Neural crest cell (in vitro differentiated cells): ENCODE data around the gene CCL13. TPM values are rescaled to one million over a fixed set of nuclear protein-coding genes. Genes with fewer than 3 reads are reported as not detected.

Experiments used
- DNase-seq: peaks from one replicate; pipeline ENCODE4 v3.0.0; 2021; ENCODE audit warnings: low read depth, mixed read lengths, low spot score
- H3K27ac Mint-ChIP-seq: one replicate; pipeline ENCODE4 v1.8.0; 2021; ENCODE audit warnings: mild to moderate bottlenecking, mixed read lengths; ENCODE audit not compliant: unreplicated experiment
- H3K27me3 Mint-ChIP-seq: 2 replicates; pipeline ENCODE4 v1.8.0; 2021; ENCODE audit warnings: low read depth, mild to moderate bottlenecking, mixed read lengths
- H3K36me3 Mint-ChIP-seq: 2 replicates; pipeline ENCODE4 v1.8.0; 2021; ENCODE audit warnings: low read depth, mild to moderate bottlenecking, mixed read lengths
- H3K4me1 Mint-ChIP-seq: 2 replicates; pipeline ENCODE4 v1.8.0; 2021; ENCODE audit warnings: mixed read lengths
- H3K4me3 Mint-ChIP-seq: one replicate; pipeline ENCODE4 v1.8.0; 2021; ENCODE audit warnings: mild to moderate bottlenecking, mixed read lengths
- H3K9me3 Mint-ChIP-seq: 2 replicates; pipeline ENCODE4 v1.8.0; 2021; ENCODE audit warnings: mixed read lengths
- total RNA-seq: library from RNA; stranded (reverse); gene quantifications from 2 replicates; pipeline ENCODE4 v1.2.1, GENCODE V29; 2021
- TF ChIP-seq, protein P1 (sequence below): fragments of 200-600 bp; sonication (generic); conservative IDR thresholded peaks from 2 replicates; pipeline ENCODE4 v1.5.0; 2021; ENCODE audit warnings: antibody characterized with exemption, mild to moderate bottlenecking

Gene CCL13
- total RNA-seq, 1 donor from 2014 or later: not detected

GRCh38 chr17:34339138-34339770 is 17.0 kb upstream of the CCL13 start:
- no peak overlapping the region for H3K27ac Mint-ChIP-seq
- no peaks in the 10 kb centered on the region for H3K36me3 Mint-ChIP-seq
- no peak overlapping the region for H3K4me3 Mint-ChIP-seq
- peaks cover 28% of the 10 kb centered on the region for H3K27me3 Mint-ChIP-seq
- TF ChIP-seq, protein P1, sequence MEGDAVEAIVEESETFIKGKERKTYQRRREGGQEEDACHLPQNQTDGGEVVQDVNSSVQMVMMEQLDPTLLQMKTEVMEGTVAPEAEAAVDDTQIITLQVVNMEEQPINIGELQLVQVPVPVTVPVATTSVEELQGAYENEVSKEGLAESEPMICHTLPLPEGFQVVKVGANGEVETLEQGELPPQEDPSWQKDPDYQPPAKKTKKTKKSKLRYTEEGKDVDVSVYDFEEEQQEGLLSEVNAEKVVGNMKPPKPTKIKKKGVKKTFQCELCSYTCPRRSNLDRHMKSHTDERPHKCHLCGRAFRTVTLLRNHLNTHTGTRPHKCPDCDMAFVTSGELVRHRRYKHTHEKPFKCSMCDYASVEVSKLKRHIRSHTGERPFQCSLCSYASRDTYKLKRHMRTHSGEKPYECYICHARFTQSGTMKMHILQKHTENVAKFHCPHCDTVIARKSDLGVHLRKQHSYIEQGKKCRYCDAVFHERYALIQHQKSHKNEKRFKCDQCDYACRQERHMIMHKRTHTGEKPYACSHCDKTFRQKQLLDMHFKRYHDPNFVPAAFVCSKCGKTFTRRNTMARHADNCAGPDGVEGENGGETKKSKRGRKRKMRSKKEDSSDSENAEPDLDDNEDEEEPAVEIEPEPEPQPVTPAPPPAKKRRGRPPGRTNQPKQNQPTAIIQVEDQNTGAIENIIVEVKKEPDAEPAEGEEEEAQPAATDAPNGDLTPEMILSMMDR: no peak
- peaks cover 5% of the 10 kb centered on the region for H3K9me3 Mint-ChIP-seq
- DNase-seq: no peak
- H3K4me1 Mint-ChIP-seq: peaks cover 14% of the 10 kb centered on the region

GRCh38 chr17:34341916-34342315 is 14.4 kb upstream of the CCL13 start:
- TF ChIP-seq, protein P1: no peak
- peaks cover 2% of the 10 kb centered on the region for H3K9me3 Mint-ChIP-seq

DNA sequence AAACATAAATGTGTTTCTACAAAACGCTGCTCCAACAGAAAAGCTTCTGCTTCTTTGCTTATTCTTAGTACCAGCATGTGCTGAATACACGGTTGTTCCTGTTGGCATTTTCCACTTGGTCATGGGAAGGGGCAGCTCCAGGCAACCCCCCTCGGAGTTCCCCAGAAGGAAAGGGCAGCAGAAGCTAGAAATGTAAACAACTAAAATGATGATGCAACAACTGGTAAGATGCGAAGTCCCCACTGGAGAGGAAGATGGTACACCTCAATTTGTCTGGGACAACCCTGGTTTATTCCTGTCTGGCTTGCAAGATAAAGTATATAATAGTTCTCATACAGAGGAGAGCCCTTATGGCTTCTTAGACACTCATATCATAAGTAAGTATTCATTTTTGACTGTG is 9.2 kb upstream of the CCL13 start:
- H3K9me3 Mint-ChIP-seq: no peaks in the 10 kb centered on the region
- H3K4me1 Mint-ChIP-seq: no peaks in the 10 kb centered on the region
- TF ChIP-seq, protein P1: no peak
- DNase-seq: no peak
- H3K27me3 Mint-ChIP-seq: peaks cover 40% of the 10 kb centered on the region
- H3K36me3 Mint-ChIP-seq: no peaks in the 10 kb centered on the region
- H3K27ac Mint-ChIP-seq: no peak overlapping the region
- H3K4me3 Mint-ChIP-seq: no peak overlapping the region

More at GRCh38 chr17:34341916-34342315, 14.4 kb upstream of the CCL13 start:
- no peak overlapping the region for H3K27ac Mint-ChIP-seq
- H3K4me1 Mint-ChIP-seq: peaks cover 14% of the 10 kb centered on the region
- peaks cover 30% of the 10 kb centered on the region for H3K27me3 Mint-ChIP-seq
- H3K4me3 Mint-ChIP-seq: no peak overlapping the region
- no peaks in the 10 kb centered on the region for H3K36me3 Mint-ChIP-seq
- DNase-seq: no peak

DNA sequence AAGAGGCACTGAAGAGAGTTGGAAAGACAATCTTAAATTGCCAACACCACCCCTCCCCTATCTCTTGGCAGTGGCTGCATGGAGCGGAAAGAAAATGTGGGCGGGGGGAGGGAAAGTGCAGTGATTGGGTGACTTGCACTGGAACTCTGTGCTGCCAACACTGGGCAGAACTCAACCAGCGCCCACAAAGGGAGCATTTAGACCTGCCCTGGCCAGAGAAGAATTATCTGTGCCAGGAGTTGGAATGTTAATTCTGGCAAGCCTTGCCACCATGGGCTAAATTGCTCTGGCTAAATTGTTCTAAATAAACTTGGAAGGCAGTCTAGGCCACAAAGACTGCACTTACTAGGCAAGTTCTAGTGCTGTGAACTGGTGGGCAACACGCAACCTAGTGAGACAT is 6.5 kb upstream of the CCL13 start:
- H3K27ac Mint-ChIP-seq: no peak overlapping the region
- H3K9me3 Mint-ChIP-seq: peaks cover 3% of the 10 kb centered on the region
- H3K4me3 Mint-ChIP-seq: no peak overlapping the region
- H3K4me1 Mint-ChIP-seq: no peaks in the 10 kb centered on the region
- peaks cover 50% of the 10 kb centered on the region for H3K27me3 Mint-ChIP-seq
- peaks cover 2% of the 10 kb centered on the region for H3K36me3 Mint-ChIP-seq
- TF ChIP-seq, protein P1: no peak
- no peak for DNase-seq

- no peak for DNase-seq
- Mint-ChIP-seq H3K36me3 (peaks cover 2% of the 10 kb centered on the region), H3K27ac (no peak overlapping the region), H3K4me1 (no peaks in the 10 kb centered on the region), H3K4me3 (no peak overlapping the region), H3K27me3 (peaks cover 51% of the 10 kb centered on the region), H3K9me3 (peaks cover 3% of the 10 kb centered on the region)
- TF ChIP-seq, protein P1: no peak
These were observed 5.2 kb upstream of the CCL13 start for GRCh38 chr17:34351096-34351495.
